GM23338 (cell line): ENCODE data around the gene MRM2. TPM values are rescaled to one million over a fixed set of nuclear protein-coding genes. Genes with fewer than 3 reads are reported as not detected.

ENCODE experiments used
- ATAC-seq: fragments of 200-7000 bp; cut with Tn5 transposase; 3 replicates; pipeline ENCODE4 v1.9.1; 2020
- DNase-seq: peaks from one replicate; pipeline ENCODE4 v3.0.0-alpha.2; 2015; ENCODE audit warnings: low spot score
- H2AFZ ChIP-seq: fragments of 200-600 bp; sonication (generic); 2 replicates; pipeline ENCODE4 v1.8.0; 2016; ENCODE audit warnings: antibody characterized with exemption, mild to moderate bottlenecking, moderate library complexity
- H3F3A ChIP-seq: fragments of 200-600 bp; sonication (generic); replicated peaks from 2 replicates; pipeline ENCODE4 v1.8.0; 2017; ENCODE audit warnings: antibody characterized with exemption, mixed run types, low read depth
- H3K27ac ChIP-seq: fragments of 200-600 bp; sonication (generic); 2 replicates; pipeline ENCODE4 v1.6.1; 2016; ENCODE audit warnings: low read depth
- H3K27me3 ChIP-seq: fragments of 200-600 bp; sonication (generic); 2 replicates; pipeline ENCODE4 v1.8.0; 2016; ENCODE audit warnings: mild to moderate bottlenecking, mixed run types, moderate library complexity; ENCODE audit not compliant: insufficient read depth
- H3K36me3 ChIP-seq: fragments of 200-600 bp; sonication (generic); 2 replicates; pipeline ENCODE4 v1.8.0; 2016; ENCODE audit warnings: mild to moderate bottlenecking; ENCODE audit not compliant: insufficient read depth
- H3K4me1 ChIP-seq: fragments of 200-600 bp; sonication (generic); 2 replicates; pipeline ENCODE4 v1.8.0; 2016; ENCODE audit warnings: mild to moderate bottlenecking, moderate library complexity; ENCODE audit not compliant: insufficient read depth
- H3K4me2 ChIP-seq: fragments of 200-600 bp; sonication (generic); 2 replicates; pipeline ENCODE4 v1.7.1; 2017; ENCODE audit warnings: mixed run types
- H3K4me3 ChIP-seq: fragments of 200-600 bp; sonication (generic); 2 replicates; pipeline ENCODE4 v1.6.1; 2016; ENCODE audit warnings: mixed run types
- H3K79me2 ChIP-seq: fragments of 200-600 bp; sonication (generic); replicated peaks from 2 replicates; pipeline ENCODE4 v1.8.0; 2017; ENCODE audit warnings: mild to moderate bottlenecking; ENCODE audit not compliant: insufficient read depth
- H3K9me2 ChIP-seq: fragments of 200-600 bp; sonication (generic); 2 replicates; pipeline ENCODE4 v1.8.0; 2017; ENCODE audit not compliant: insufficient read depth
- H4K20me1 ChIP-seq: fragments of 200-600 bp; sonication (generic); replicated peaks from 2 replicates; pipeline ENCODE4 v1.8.0; 2017; ENCODE audit warnings: mild to moderate bottlenecking; ENCODE audit not compliant: insufficient read depth
- H3K27ac Mint-ChIP-seq: 2 replicates; pipeline ENCODE4 v1.8.0; 2020; ENCODE audit warnings: inconsistent platforms, mild to moderate bottlenecking, moderate library complexity, mixed read lengths
- H3K27me3 Mint-ChIP-seq: 3 replicates; pipeline ENCODE4 v1.8.0; 2022; ENCODE audit warnings: low read depth, mild to moderate bottlenecking, moderate library complexity, mixed read lengths, inconsistent platforms; ENCODE audit not compliant: insufficient read depth, poor library complexity
- H3K36me3 Mint-ChIP-seq: 3 replicates; pipeline ENCODE4 v1.8.0; 2021; ENCODE audit warnings: low read depth, mild to moderate bottlenecking, inconsistent platforms, moderate library complexity, mixed read lengths
- H3K4me1 Mint-ChIP-seq: 3 replicates; pipeline ENCODE4 v1.8.0; 2020; ENCODE audit warnings: mild to moderate bottlenecking, inconsistent platforms, mixed read lengths
- H3K4me3 Mint-ChIP-seq: 3 replicates; pipeline ENCODE4 v1.8.0; 2021; ENCODE audit warnings: moderate library complexity, mild to moderate bottlenecking, inconsistent platforms, mixed read lengths
- H3K9me3 Mint-ChIP-seq: 3 replicates; pipeline ENCODE4 v1.8.0; 2020; ENCODE audit warnings: moderate library complexity, mild to moderate bottlenecking, inconsistent platforms, mixed read lengths
- CREB1 ChIP-seq: fragments of 250-450 bp; sonication (Bioruptor Pico); IDR thresholded peaks from 2 replicates; pipeline ENCODE4 v1.5.0; 2020; ENCODE audit warnings: low read depth, mild to moderate bottlenecking, moderate library complexity
- EZH2 ChIP-seq: fragments of 200-600 bp; sonication (generic); IDR thresholded peaks from one replicate; pipeline ENCODE4 v1.8.0; 2017; ENCODE audit warnings: antibody characterized with exemption, mild to moderate bottlenecking, low read depth; ENCODE audit not compliant: unreplicated experiment
- EZH2phosphoT487 ChIP-seq: fragments of 200-600 bp; sonication (generic); IDR thresholded peaks from one replicate; pipeline ENCODE4 v1.8.1; 2018; ENCODE audit warnings: antibody characterized with exemption; ENCODE audit not compliant: unreplicated experiment
- JUNB ChIP-seq: IDR thresholded peaks from one replicate; pipeline ENCODE4 v1.6.1; 2016; ENCODE audit warnings: antibody characterized with exemption; ENCODE audit not compliant: unreplicated experiment
- NANOG ChIP-seq: IDR thresholded peaks from 2 replicates; pipeline ENCODE4 v1.6.1; 2016; ENCODE audit warnings: antibody characterized with exemption, borderline replicate concordance
- POLR2AphosphoS5 ChIP-seq: IDR thresholded peaks from 2 replicates; pipeline ENCODE4 v1.6.1; 2016; ENCODE audit warnings: antibody characterized with exemption, low read depth
- ZNF114 ChIP-seq: fragments of 250-450 bp; sonication (Bioruptor Pico); IDR thresholded peaks from 2 replicates; pipeline ENCODE4 v1.5.0; 2020; ENCODE audit warnings: mild to moderate bottlenecking, moderate library complexity
- polyA plus RNA-seq: library from polyadenylated mRNA; unstranded; fragments of >200 nt; fragmentation: Nextera tagmentation; extraction: Ambion mirVana; gene quantifications from 2 replicates; pipeline ENCODE4 v1.2.1, GENCODE V29; 2016
- total RNA-seq: library from RNA; depleted of rRNA; stranded (reverse); fragments of >200 nt; shearing (Covaris generic); gene quantifications from 2 replicates; pipeline ENCODE4 v1.2.3, GENCODE V29; 2014
- TF ChIP-seq, protein P1 (sequence below): IDR thresholded peaks from one replicate; pipeline ENCODE4 v1.6.1; 2018; ENCODE audit warnings: antibody characterized with exemption; ENCODE audit not compliant: unreplicated experiment
- TF ChIP-seq, protein P2 (sequence below): IDR thresholded peaks from 2 replicates; pipeline ENCODE4 v1.6.1; 2016; ENCODE audit warnings: antibody characterized with exemption
- TF ChIP-seq, protein P3 (sequence below), 2 experiments: fragments of 200-600 bp in 1 of 2; sonication (generic) in 1 of 2; conservative IDR thresholded peaks; 2 replicates each; pipeline versions ENCODE4 v1.5.1 to v1.6.1; 2016 to 2017; ENCODE audit warnings: antibody characterized with exemption in 2 of 2, low read depth in 2 of 2, mild to moderate bottlenecking in 2 of 2, moderate library complexity in 1 of 2
- TF ChIP-seq, protein P4 (sequence below): fragments of 250-450 bp; sonication (Bioruptor Pico); IDR thresholded peaks from 2 replicates; pipeline ENCODE4 v1.5.0; 2020; ENCODE audit warnings: mild to moderate bottlenecking, moderate library complexity

The MRM2 gene
- total and polyA plus RNA-seq, 2 experiments from 2014 or later, result 30.0 to 37.8 TPM

DNA sequence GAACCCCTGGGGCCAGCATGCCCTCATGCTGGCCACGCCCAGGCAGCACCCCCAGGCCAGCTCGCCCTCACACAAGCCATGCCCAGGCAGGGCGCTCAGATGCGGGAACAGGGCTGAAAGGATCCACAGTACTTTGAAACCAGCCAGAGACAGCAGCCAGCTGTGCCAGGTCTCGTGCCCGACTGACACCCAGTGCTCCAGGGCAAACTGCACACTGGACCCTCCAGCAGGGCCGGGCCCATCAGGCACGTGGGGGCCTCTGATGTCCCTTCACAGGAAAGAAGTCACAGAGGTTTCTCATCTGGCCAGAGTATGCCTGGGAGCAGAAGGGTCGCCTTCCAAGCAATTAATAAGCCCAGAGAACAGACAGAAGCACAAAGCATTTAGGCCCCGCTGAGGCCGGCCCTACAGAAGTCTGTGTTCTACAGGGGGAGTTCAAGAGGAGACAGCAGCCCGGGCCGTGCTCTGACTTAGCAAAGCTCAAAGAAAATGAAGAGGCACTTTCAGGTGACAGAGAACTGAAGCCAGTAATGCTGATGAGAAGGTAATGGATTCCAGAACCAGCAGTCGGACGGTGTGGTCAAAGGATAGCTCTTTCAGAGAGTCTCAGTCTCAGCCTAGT lies 30.6 kb downstream of the MRM2 start:
- H3K27me3 ChIP-seq, result no peaks in the 10 kb centered on the region
- TF ChIP-seq, protein P1, sequence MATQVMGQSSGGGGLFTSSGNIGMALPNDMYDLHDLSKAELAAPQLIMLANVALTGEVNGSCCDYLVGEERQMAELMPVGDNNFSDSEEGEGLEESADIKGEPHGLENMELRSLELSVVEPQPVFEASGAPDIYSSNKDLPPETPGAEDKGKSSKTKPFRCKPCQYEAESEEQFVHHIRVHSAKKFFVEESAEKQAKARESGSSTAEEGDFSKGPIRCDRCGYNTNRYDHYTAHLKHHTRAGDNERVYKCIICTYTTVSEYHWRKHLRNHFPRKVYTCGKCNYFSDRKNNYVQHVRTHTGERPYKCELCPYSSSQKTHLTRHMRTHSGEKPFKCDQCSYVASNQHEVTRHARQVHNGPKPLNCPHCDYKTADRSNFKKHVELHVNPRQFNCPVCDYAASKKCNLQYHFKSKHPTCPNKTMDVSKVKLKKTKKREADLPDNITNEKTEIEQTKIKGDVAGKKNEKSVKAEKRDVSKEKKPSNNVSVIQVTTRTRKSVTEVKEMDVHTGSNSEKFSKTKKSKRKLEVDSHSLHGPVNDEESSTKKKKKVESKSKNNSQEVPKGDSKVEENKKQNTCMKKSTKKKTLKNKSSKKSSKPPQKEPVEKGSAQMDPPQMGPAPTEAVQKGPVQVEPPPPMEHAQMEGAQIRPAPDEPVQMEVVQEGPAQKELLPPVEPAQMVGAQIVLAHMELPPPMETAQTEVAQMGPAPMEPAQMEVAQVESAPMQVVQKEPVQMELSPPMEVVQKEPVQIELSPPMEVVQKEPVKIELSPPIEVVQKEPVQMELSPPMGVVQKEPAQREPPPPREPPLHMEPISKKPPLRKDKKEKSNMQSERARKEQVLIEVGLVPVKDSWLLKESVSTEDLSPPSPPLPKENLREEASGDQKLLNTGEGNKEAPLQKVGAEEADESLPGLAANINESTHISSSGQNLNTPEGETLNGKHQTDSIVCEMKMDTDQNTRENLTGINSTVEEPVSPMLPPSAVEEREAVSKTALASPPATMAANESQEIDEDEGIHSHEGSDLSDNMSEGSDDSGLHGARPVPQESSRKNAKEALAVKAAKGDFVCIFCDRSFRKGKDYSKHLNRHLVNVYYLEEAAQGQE, result no peak
- no peak for TF ChIP-seq POLR2AphosphoS5
- no peak for TF ChIP-seq JUNB
- TF ChIP-seq CREB1 (CRISPR knock-in tag), result no peak
- no peak for TF ChIP-seq NANOG
- TF ChIP-seq, protein P2, sequence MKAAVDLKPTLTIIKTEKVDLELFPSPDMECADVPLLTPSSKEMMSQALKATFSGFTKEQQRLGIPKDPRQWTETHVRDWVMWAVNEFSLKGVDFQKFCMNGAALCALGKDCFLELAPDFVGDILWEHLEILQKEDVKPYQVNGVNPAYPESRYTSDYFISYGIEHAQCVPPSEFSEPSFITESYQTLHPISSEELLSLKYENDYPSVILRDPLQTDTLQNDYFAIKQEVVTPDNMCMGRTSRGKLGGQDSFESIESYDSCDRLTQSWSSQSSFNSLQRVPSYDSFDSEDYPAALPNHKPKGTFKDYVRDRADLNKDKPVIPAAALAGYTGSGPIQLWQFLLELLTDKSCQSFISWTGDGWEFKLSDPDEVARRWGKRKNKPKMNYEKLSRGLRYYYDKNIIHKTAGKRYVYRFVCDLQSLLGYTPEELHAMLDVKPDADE, result no peak
- TF ChIP-seq ZNF114 (CRISPR knock-in tag), result no peak
- TF ChIP-seq EZH2phosphoT487, result no peak
- no peak for TF ChIP-seq EZH2
- TF ChIP-seq, protein P3, sequence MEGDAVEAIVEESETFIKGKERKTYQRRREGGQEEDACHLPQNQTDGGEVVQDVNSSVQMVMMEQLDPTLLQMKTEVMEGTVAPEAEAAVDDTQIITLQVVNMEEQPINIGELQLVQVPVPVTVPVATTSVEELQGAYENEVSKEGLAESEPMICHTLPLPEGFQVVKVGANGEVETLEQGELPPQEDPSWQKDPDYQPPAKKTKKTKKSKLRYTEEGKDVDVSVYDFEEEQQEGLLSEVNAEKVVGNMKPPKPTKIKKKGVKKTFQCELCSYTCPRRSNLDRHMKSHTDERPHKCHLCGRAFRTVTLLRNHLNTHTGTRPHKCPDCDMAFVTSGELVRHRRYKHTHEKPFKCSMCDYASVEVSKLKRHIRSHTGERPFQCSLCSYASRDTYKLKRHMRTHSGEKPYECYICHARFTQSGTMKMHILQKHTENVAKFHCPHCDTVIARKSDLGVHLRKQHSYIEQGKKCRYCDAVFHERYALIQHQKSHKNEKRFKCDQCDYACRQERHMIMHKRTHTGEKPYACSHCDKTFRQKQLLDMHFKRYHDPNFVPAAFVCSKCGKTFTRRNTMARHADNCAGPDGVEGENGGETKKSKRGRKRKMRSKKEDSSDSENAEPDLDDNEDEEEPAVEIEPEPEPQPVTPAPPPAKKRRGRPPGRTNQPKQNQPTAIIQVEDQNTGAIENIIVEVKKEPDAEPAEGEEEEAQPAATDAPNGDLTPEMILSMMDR (conservative IDR thresholded peaks at IDR 0.05; ENCODE audit: low read depth in 2 of 2), result no peak
- TF ChIP-seq, protein P4, sequence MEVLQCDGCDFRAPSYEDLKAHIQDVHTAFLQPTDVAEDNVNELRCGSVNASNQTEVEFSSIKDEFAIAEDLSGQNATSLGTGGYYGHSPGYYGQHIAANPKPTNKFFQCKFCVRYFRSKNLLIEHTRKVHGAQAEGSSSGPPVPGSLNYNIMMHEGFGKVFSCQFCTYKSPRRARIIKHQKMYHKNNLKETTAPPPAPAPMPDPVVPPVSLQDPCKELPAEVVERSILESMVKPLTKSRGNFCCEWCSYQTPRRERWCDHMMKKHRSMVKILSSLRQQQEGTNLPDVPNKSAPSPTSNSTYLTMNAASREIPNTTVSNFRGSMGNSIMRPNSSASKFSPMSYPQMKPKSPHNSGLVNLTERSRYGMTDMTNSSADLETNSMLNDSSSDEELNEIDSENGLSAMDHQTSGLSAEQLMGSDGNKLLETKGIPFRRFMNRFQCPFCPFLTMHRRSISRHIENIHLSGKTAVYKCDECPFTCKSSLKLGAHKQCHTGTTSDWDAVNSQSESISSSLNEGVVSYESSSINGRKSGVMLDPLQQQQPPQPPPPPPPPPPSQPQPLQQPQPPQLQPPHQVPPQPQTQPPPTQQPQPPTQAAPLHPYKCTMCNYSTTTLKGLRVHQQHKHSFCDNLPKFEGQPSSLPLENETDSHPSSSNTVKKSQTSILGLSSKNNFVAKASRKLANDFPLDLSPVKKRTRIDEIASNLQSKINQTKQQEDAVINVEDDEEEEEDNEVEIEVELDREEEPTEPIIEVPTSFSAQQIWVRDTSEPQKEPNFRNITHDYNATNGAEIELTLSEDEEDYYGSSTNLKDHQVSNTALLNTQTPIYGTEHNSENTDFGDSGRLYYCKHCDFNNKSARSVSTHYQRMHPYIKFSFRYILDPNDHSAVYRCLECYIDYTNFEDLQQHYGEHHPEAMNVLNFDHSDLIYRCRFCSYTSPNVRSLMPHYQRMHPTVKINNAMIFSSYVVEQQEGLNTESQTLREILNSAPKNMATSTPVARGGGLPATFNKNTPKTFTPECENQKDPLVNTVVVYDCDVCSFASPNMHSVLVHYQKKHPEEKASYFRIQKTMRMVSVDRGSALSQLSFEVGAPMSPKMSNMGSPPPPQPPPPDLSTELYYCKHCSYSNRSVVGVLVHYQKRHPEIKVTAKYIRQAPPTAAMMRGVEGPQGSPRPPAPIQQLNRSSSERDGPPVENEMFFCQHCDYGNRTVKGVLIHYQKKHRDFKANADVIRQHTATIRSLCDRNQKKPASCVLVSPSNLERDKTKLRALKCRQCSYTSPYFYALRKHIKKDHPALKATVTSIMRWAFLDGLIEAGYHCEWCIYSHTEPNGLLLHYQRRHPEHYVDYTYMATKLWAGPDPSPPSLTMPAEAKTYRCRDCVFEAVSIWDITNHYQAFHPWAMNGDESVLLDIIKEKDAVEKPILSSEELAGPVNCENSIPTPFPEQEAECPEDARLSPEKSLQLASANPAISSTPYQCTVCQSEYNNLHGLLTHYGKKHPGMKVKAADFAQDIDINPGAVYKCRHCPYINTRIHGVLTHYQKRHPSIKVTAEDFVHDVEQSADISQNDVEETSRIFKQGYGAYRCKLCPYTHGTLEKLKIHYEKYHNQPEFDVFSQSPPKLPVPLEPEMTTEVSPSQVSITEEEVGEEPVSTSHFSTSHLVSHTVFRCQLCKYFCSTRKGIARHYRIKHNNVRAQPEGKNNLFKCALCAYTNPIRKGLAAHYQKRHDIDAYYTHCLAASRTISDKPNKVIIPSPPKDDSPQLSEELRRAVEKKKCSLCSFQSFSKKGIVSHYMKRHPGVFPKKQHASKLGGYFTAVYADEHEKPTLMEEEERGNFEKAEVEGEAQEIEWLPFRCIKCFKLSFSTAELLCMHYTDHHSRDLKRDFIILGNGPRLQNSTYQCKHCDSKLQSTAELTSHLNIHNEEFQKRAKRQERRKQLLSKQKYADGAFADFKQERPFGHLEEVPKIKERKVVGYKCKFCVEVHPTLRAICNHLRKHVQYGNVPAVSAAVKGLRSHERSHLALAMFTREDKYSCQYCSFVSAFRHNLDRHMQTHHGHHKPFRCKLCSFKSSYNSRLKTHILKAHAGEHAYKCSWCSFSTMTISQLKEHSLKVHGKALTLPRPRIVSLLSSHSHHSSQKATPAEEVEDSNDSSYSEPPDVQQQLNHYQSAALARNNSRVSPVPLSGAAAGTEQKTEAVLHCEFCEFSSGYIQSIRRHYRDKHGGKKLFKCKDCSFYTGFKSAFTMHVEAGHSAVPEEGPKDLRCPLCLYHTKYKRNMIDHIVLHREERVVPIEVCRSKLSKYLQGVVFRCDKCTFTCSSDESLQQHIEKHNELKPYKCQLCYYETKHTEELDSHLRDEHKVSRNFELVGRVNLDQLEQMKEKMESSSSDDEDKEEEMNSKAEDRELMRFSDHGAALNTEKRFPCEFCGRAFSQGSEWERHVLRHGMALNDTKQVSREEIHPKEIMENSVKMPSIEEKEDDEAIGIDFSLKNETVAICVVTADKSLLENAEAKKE (CRISPR knock-in tag), result no peak
- peak overlapping the region; percentile 19; the same call in 1 of the 2 replicates for H3K27ac Mint-ChIP-seq
- peaks cover 4% of the 10 kb centered on the region for H3K27me3 Mint-ChIP-seq
- no peaks in the 10 kb centered on the region for H3F3A ChIP-seq
- H3K27ac ChIP-seq, result no peak overlapping the region
- H3K9me3 Mint-ChIP-seq, result no peaks in the 10 kb centered on the region
- H3K79me2 ChIP-seq, result peaks cover 1% of the 10 kb centered on the region; the same call in 1 of the 2 replicates
- H3K4me1 Mint-ChIP-seq, result no peaks in the 10 kb centered on the region
- H4K20me1 ChIP-seq, result 0 out of 2 replicates have a peak, but pooled peaks cover 6% of the 10 kb centered on the region
- no peak overlapping the region for H2AFZ ChIP-seq
- no peak overlapping the region for H3K4me2 ChIP-seq
- no peak overlapping the region for H3K4me3 ChIP-seq
- peaks cover 80% of the 10 kb centered on the region for H3K36me3 Mint-ChIP-seq
- DNase-seq (no peak), ATAC-seq (no peak)
- no peaks in the 10 kb centered on the region for H3K9me2 ChIP-seq
- peaks cover 15% of the 10 kb centered on the region for H3K36me3 ChIP-seq
- no peak overlapping the region for H3K4me3 Mint-ChIP-seq
- H3K4me1 ChIP-seq, result no peaks in the 10 kb centered on the region
